Upper lobe of left lung (tissue), 4 donors: ENCODE data around the gene OAS3.

Experiments used
- EP300 ChIP-seq, 4 donors: sonication (generic); formaldehyde crosslinking; IDR thresholded peaks; one replicate each; pipeline ENCODE4 v1.5.1; 2017; ENCODE audit warnings: antibody characterized with exemption in 4 of 4, control low read depth in 2 of 4
- POLR2A ChIP-seq, 4 donors: fragments of 450-650 bp; IDR thresholded peaks; one replicate each; pipeline ENCODE4 v1.5.1; 2016 to 2017; ENCODE audit warnings: antibody characterized with exemption in 4 of 4, mild to moderate bottlenecking in 2 of 4
- POLR2AphosphoS5 ChIP-seq, 2 donors: sonication (generic); formaldehyde crosslinking; IDR thresholded peaks; one replicate each; pipeline ENCODE4 v1.5.1; 2017; ENCODE audit warnings: antibody characterized with exemption in 2 of 2
- TF ChIP-seq, protein P1 (sequence below), 6 experiments: fragments of 450-650 bp in 4 of 6; fragments of 200-600 bp in 2 of 6; sonication (generic) in 2 of 6; IDR thresholded peaks; one replicate each; pipeline ENCODE4 v1.5.1; 2016 to 2019; ENCODE audit warnings: antibody characterized with exemption in 6 of 6

DNA sequence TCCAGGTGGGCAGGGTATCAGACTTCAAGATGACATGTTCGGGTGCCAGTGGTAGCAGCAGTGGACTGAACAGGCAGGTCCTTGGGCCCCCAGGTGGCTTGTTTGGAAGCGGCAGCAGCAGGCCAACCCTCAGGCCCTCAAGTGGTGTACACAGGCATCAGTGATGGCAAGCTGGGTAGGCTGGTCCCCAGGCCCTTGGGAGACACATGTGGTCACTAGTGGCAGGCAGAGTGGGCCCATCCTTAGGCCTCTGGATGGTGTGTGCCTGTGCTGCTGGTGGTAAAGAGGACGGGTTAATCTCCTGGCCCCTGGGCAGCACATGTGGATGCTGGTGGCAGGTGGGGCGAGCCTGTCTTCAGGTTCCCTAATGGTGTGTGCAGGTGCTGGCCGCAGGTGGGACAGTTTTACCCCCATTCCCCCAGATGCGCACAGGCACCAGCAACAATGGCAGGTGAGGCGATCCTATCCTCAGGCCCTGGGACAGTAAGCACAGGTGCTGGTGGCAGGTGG is 48.1 kb downstream of the OAS3 start:
- TF ChIP-seq, protein P1, sequence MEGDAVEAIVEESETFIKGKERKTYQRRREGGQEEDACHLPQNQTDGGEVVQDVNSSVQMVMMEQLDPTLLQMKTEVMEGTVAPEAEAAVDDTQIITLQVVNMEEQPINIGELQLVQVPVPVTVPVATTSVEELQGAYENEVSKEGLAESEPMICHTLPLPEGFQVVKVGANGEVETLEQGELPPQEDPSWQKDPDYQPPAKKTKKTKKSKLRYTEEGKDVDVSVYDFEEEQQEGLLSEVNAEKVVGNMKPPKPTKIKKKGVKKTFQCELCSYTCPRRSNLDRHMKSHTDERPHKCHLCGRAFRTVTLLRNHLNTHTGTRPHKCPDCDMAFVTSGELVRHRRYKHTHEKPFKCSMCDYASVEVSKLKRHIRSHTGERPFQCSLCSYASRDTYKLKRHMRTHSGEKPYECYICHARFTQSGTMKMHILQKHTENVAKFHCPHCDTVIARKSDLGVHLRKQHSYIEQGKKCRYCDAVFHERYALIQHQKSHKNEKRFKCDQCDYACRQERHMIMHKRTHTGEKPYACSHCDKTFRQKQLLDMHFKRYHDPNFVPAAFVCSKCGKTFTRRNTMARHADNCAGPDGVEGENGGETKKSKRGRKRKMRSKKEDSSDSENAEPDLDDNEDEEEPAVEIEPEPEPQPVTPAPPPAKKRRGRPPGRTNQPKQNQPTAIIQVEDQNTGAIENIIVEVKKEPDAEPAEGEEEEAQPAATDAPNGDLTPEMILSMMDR (IDR thresholded peaks at IDR 0.05), result no peak
- TF ChIP-seq POLR2A (IDR thresholded peaks at IDR 0.05) (no peak), POLR2AphosphoS5 (IDR thresholded peaks at IDR 0.05) (no peak), EP300 (IDR thresholded peaks at IDR 0.05) (no peak)
